ENCODE measurements around the gene IFITM1. TPM values are rescaled to one million over a fixed set of nuclear protein-coding genes. Genes with fewer than 3 reads are reported as not detected.
"Not testable (repeated sequence)": the region's sequence is repeated elsewhere in the genome, so short reads cannot be mapped to it uniquely, and the experiment has no call there.

IFITM1 gene
- polyA plus RNA-seq, 3 donors, result 26.0 to 49.5 (median 36.3) TPM

- Histone ChIP-seq H3K36me3 (replicated peaks in 1 of 2; ENCODE audit: control insufficient read depth in 1 of 2, insufficient read depth in 2 of 2, low read length in 2 of 2) (no peaks in the 10 kb centered on the region), H2AFZ (ENCODE audit: insufficient read depth, low read depth, low read length, poor library complexity, severe bottlenecking) (no peak overlapping the region), H3K27me3 (ENCODE audit: control insufficient read depth in 2 of 2, insufficient read depth in 2 of 2, low read length in 2 of 2) (peaks cover 0 to 9% of the 10 kb centered on the region in 2 donors), H3K4me3 (replicated peaks in 1 of 3; ENCODE audit: low read depth in 2 of 3, low read length in 3 of 3) (no peak overlapping the region), H3K4me1 (ENCODE audit: control insufficient read depth in 1 of 2, insufficient read depth in 2 of 2, low read length in 2 of 2) (peaks cover 4 to 7% of the 10 kb centered on the region in 2 donors), H3K9ac (ENCODE audit: insufficient read depth, low read length, poor library complexity, severe bottlenecking) (no peak overlapping the region), H4K20me1 (ENCODE audit: insufficient read depth, low read length) (no peaks in the 10 kb centered on the region), H3K9me3 (replicated peaks in 1 of 2; ENCODE audit: control insufficient read depth in 1 of 2, insufficient read depth in 1 of 2, low read length in 2 of 2) (peaks cover 7 to 12% of the 10 kb centered on the region in 2 donors), H3K79me2 (ENCODE audit: insufficient read depth, low read length) (no peaks in the 10 kb centered on the region), H3K4me2 (replicated peaks; ENCODE audit: extremely low read depth, low read length, poor library complexity, severe bottlenecking) (no peak overlapping the region), H3K27ac (ENCODE audit: low read depth in 1 of 2, low read length in 2 of 2) (no peak overlapping the region)
- H3K9me3 Mint-ChIP-seq, result peaks cover 16 to 30% (median 20%) of the 10 kb centered on the region in 7 donors
- H3K27ac Mint-ChIP-seq, result peak overlapping the region in 1 of 7 donors; percentile 8
- H3K27me3 Mint-ChIP-seq (ENCODE audit: low read depth in 3 of 3), result peaks cover 11 to 20% (median 15%) of the 10 kb centered on the region in 3 donors
- H3K4me3 Mint-ChIP-seq, result no peak overlapping the region
- no peaks in the 10 kb centered on the region for H3K4me1 Mint-ChIP-seq
- H3K36me3 Mint-ChIP-seq, result no peaks in the 10 kb centered on the region
- DNase-seq, result no peak
- TF ChIP-seq CTCF (IDR thresholded peaks at IDR 0.05), result no peak
- intact Hi-C loops (cut with micrococcal nuclease), result no loop called here
- 92% methylated on average over 21 of the region's 22 CpGs for WGBS (ENCODE audit: insufficient coverage)
Measured at GRCh38 chr11:360326-361280, 46.8 kb downstream of the IFITM1 start.

- Mint-ChIP-seq H3K4me3 (no peak overlapping the region), H3K36me3 (peaks cover 0 to under 1% of the 10 kb centered on the region in 2 donors), H3K27ac (no peak overlapping the region), H3K4me1 (no peaks in the 10 kb centered on the region), H3K27me3 (ENCODE audit: low read depth in 3 of 3) (peaks cover 26 to 40% (median 30%) of the 10 kb centered on the region in 3 donors), H3K9me3 (peaks cover 16 to 32% (median 21%) of the 10 kb centered on the region in 7 donors)
- H3K4me2 ChIP-seq (replicated peaks; ENCODE audit: extremely low read depth, low read length, poor library complexity, severe bottlenecking), result no peak overlapping the region
- H3K9me3 ChIP-seq (replicated peaks in 1 of 2; ENCODE audit: control insufficient read depth in 1 of 2, insufficient read depth in 1 of 2, low read length in 2 of 2), result peaks cover 7 to 12% of the 10 kb centered on the region in 2 donors
- no peak for TF ChIP-seq CTCF (IDR thresholded peaks at IDR 0.05)
- H3K79me2 ChIP-seq (ENCODE audit: insufficient read depth, low read length), result no peaks in the 10 kb centered on the region
- no peak for DNase-seq
- no peak overlapping the region for H2AFZ ChIP-seq (ENCODE audit: insufficient read depth, low read depth, low read length, poor library complexity, severe bottlenecking)
- WGBS (ENCODE audit: insufficient coverage), result 86% methylated on average over 34 of the region's 36 CpGs
- no peak overlapping the region for H3K27ac ChIP-seq (ENCODE audit: low read depth in 1 of 2, low read length in 2 of 2)
- H3K36me3 ChIP-seq (replicated peaks in 1 of 2; ENCODE audit: control insufficient read depth in 1 of 2, insufficient read depth in 2 of 2, low read length in 2 of 2), result no peaks in the 10 kb centered on the region
- H4K20me1 ChIP-seq (ENCODE audit: insufficient read depth, low read length), result no peaks in the 10 kb centered on the region
- intact Hi-C loops (cut with micrococcal nuclease), result no loop called here
- H3K9ac ChIP-seq (ENCODE audit: insufficient read depth, low read length, poor library complexity, severe bottlenecking), result no peak overlapping the region
- H3K4me1 ChIP-seq (ENCODE audit: control insufficient read depth in 1 of 2, insufficient read depth in 2 of 2, low read length in 2 of 2), result no peaks in the 10 kb centered on the region
- peaks cover 6 to 12% of the 10 kb centered on the region in 2 donors for H3K27me3 ChIP-seq (ENCODE audit: control insufficient read depth in 2 of 2, insufficient read depth in 2 of 2, low read length in 2 of 2)
- H3K4me3 ChIP-seq (replicated peaks in 1 of 3; ENCODE audit: low read depth in 2 of 3, low read length in 3 of 3), result no peak overlapping the region
Measured at GRCh38 chr11:362642-363442, 49.0 kb downstream of the IFITM1 start.

DNA sequence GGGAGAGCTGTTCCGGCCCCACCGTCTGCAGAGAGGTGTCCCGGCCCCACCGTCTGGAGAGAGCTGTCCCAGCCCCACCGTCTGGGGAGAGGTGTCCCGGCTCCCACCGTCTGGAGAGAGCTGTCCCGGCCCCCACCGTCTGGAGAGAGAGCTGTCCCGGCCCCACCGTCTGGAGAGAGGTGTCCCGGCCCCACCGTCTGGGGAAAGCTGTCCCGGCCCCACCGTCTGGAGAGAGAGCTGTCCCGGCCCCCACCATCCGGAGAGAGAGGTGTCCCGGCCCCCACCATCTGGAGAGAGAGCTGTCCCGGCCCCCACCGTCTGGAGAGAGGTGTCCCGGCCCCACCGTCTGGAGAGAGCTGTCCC is 49.6 kb downstream of the IFITM1 start:
- DNase-seq; intact Hi-C loops (cut with micrococcal nuclease): not testable (repeated sequence)

More for the DNA sequence above, 49.6 kb downstream of the IFITM1 start:
- peaks cover 32 to 46% (median 36%) of the 10 kb centered on the region in 3 donors for H3K27me3 Mint-ChIP-seq (ENCODE audit: low read depth in 3 of 3)
- not testable (repeated sequence) for H3K4me3 Mint-ChIP-seq; H2AFZ ChIP-seq (ENCODE audit: insufficient read depth, low read depth, low read length, poor library complexity, severe bottlenecking); H3K27ac ChIP-seq (ENCODE audit: low read depth in 1 of 2, low read length in 2 of 2); H3K36me3 ChIP-seq (replicated peaks in 1 of 2; ENCODE audit: control insufficient read depth in 1 of 2, insufficient read depth in 2 of 2, low read length in 2 of 2); H3K27ac Mint-ChIP-seq; H3K4me3 ChIP-seq (replicated peaks in 1 of 3; ENCODE audit: low read depth in 2 of 3, low read length in 3 of 3); H3K4me1 ChIP-seq (ENCODE audit: control insufficient read depth in 1 of 2, insufficient read depth in 2 of 2, low read length in 2 of 2); H3K79me2 ChIP-seq (ENCODE audit: insufficient read depth, low read length); H3K9ac ChIP-seq (ENCODE audit: insufficient read depth, low read length, poor library complexity, severe bottlenecking); H4K20me1 ChIP-seq (ENCODE audit: insufficient read depth, low read length); H3K36me3 Mint-ChIP-seq; H3K4me2 ChIP-seq (replicated peaks; ENCODE audit: extremely low read depth, low read length, poor library complexity, severe bottlenecking); H3K4me1 Mint-ChIP-seq
- Histone ChIP-seq H3K27me3 (ENCODE audit: control insufficient read depth in 2 of 2, insufficient read depth in 2 of 2, low read length in 2 of 2) (peaks cover 12 to 16% of the 10 kb centered on the region in 2 donors), H3K9me3 (replicated peaks in 1 of 2; ENCODE audit: control insufficient read depth in 1 of 2, insufficient read depth in 1 of 2, low read length in 2 of 2) (peaks cover 10 to 12% of the 10 kb centered on the region in 2 donors)
- peaks cover 16 to 33% (median 24%) of the 10 kb centered on the region in 7 donors for H3K9me3 Mint-ChIP-seq
- WGBS (ENCODE audit: insufficient coverage), result 91% methylated on average over 21 of the region's 22 CpGs
